SK-N-MC (cell line): ENCODE results near the gene SERHL2.
"Not testable (repeated sequence)": the region's sequence is repeated elsewhere in the genome, so short reads cannot be mapped to it uniquely, and the experiment has no call there.

Experiments
- DNase-seq: peaks from one replicate; pipeline ENCODE4 v3.0.0-alpha.2; 2011; ENCODE audit warnings: low read depth, low spot score
- H3K27ac ChIP-seq: fragments of 200-600 bp; sonication (generic); 2 replicates; pipeline ENCODE4 v1.5.1; 2016; ENCODE audit warnings: mixed run types
- H3K36me3 ChIP-seq: fragments of 200-600 bp; sonication (generic); 2 replicates; pipeline ENCODE4 v1.6.1; 2017; ENCODE audit warnings: antibody characterized with exemption, low read length, mixed read lengths; ENCODE audit not compliant: insufficient read depth
- H3K4me3 ChIP-seq: fragments of 200-600 bp; sonication (generic); 2 replicates; pipeline ENCODE4 v1.5.1; 2016
- H3K9ac ChIP-seq: fragments of 200-600 bp; sonication (generic); 2 replicates; pipeline ENCODE4 v1.8.0; 2017; ENCODE audit warnings: mixed run types, mixed read lengths; ENCODE audit not compliant: insufficient read length
- H3K9me3 ChIP-seq: fragments of 200-600 bp; sonication (generic); 2 replicates; pipeline ENCODE4 v1.6.1; 2017; ENCODE audit warnings: low read depth, mild to moderate bottlenecking, antibody characterized with exemption, low read length, moderate library complexity, mixed read lengths
- EZH2 ChIP-seq: fragments of 200-600 bp; sonication (generic); IDR thresholded peaks from one replicate; pipeline ENCODE4 v1.6.1; 2017; ENCODE audit warnings: antibody characterized with exemption
- FOXP2 ChIP-seq: optimal IDR thresholded peaks from 2 replicates; pipeline ENCODE3; 2011; ENCODE audit warnings: mild to moderate bottlenecking, moderate library complexity; ENCODE audit not compliant: insufficient read depth; ENCODE audit errors: extremely low read length, control extremely low read depth
- POLR2AphosphoS5 ChIP-seq: IDR thresholded peaks from 2 replicates; pipeline ENCODE4 v1.6.1; 2012; ENCODE audit warnings: mild to moderate bottlenecking, low read depth, low read length, borderline replicate concordance

The SERHL2 gene

DNA sequence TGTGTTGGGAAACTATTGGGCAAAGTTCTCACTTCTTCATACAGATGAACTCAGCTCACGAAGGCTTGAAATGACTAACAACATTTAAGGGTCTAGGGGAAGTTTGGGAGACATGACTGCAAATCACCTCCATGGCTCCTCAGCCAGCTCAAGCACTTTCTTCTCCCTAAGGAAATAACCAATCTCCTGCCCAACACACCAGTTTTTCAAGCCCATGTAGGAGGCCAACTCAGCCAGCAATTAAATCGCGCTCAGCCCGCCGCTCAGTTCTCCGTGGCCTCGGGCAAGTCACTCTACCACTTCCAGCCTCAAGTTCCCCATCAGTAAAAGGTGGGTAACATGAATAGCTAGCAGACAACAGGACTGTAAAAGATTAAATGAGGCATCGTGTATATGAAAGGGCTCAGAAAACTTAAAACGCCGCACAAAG is 60.1 kb downstream of the SERHL2 start:
- H3K4me3 ChIP-seq = peak overlapping the region; percentile 99
- H3K27ac ChIP-seq = peak overlapping the region; percentile 99
- TF ChIP-seq POLR2AphosphoS5 = no peak
- TF ChIP-seq FOXP2 = no peak
- TF ChIP-seq EZH2 = no peak
- DNase-seq = no peak
- H3K9me3 ChIP-seq = no peaks in the 10 kb centered on the region
- H3K9ac ChIP-seq = peak overlapping the region; percentile 97
- peaks cover 16% of the 10 kb centered on the region for H3K36me3 ChIP-seq

- DNase-seq = peak; percentile 92
- peaks cover 16% of the 10 kb centered on the region for H3K36me3 ChIP-seq
- H3K27ac ChIP-seq = peak within 1 kb of the TSS; percentile 99
- H3K9ac ChIP-seq = peak within 1 kb of the TSS; percentile 97
- H3K9me3 ChIP-seq = no peaks in the 10 kb centered on the region
- peak within 1 kb of the TSS; percentile 99 for H3K4me3 ChIP-seq
- TF ChIP-seq FOXP2 = peak; percentile 77
- no peak for TF ChIP-seq EZH2
Observed at GRCh38 chr22:42614312-42615091, 60.7 kb downstream of the SERHL2 start, which contains the start of gene POLDIP3. Gene POLDIP3 (minus strand): TSS chr22:42614883. CDS start chr22:42614857, 26 bp downstream.

GRCh38 chr22:42615092-42615859 is 61.5 kb downstream of the SERHL2 start:
- TF ChIP-seq FOXP2 (peak; percentile 57), POLR2AphosphoS5 (peak; percentile 100), EZH2 (no peak)
- peak overlapping the region; percentile 99 for H3K27ac ChIP-seq
- peak overlapping the region; percentile 97 for H3K9ac ChIP-seq
- no peaks in the 10 kb centered on the region for H3K9me3 ChIP-seq
- peaks cover 16% of the 10 kb centered on the region for H3K36me3 ChIP-seq
- DNase-seq = peak; percentile 93
- peak overlapping the region; percentile 99 for H3K4me3 ChIP-seq

DNA sequence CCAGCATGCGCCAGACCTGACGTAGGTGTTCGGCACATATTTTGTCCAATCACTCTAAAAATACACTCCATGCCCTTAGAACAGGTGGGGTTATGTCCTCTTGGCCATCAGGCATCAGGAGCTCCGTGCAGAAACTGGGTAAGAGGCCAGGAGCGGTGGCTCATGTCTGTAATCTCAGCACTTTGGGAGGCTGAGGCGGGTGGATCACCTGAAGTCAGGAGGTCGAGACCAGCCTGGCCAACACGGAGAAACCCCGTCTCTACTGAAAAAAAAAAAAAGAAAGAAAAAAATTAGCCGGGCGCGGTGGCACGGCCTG is 62.1 kb downstream of the SERHL2 start:
- H3K9me3 ChIP-seq, DNase-seq: not testable (repeated sequence)
- H3K36me3 ChIP-seq = peaks cover 16% of the 10 kb centered on the region
- peak overlapping the region; percentile 99 for H3K27ac ChIP-seq
- peak overlapping the region; percentile 99 for H3K4me3 ChIP-seq
- peak overlapping the region; percentile 97 for H3K9ac ChIP-seq

DNA sequence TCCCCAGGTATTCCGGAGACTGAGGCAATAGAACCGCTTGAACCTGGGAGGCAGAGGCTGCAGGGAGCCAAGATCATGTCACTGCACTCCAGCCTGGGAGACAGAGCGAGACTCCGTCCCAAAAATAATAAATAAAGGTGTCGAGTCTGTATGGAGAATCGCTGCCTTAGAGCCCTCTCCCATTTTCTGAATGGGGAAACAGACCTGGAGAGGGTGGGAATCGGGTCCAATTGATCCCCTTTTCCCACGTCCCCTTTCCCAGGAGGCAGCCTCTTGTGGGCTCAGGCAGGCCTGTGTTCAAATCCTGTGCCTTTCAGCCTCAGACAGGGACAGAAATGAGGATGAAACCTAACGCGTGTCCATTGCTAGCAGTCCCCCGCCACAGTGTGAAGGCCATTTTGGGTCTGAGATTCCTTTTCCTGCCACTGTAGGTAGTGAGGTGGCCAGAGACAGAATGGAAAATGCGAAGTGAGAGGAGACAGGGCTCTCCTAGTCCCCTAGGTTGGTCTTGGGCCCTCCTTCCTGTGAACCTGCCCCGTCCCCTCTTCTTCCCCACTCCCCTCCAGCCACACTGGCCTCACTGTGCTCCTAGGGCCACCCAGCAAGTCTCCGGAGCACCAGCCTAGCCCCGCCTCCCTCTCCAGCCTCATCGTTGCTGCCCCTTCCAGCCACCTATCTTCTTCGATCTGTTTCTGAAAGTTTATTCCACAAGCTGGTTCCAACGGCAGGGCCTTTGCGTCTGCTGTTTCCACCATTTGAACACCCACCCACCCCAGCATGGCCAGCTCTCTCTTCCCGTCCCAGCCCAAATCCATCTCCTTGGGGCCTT is 63.6 kb downstream of the SERHL2 start:
- Histone ChIP-seq H3K4me3 (no peak overlapping the region), H3K27ac (no peak overlapping the region), H3K36me3 (peaks cover 6% of the 10 kb centered on the region), H3K9me3 (no peaks in the 10 kb centered on the region), H3K9ac (no peak overlapping the region)
- no peak for TF ChIP-seq EZH2
- peak; percentile 40 for TF ChIP-seq POLR2AphosphoS5
- DNase-seq = no peak

- no peak for DNase-seq
- Histone ChIP-seq H3K27ac (no peak overlapping the region), H3K36me3 (no peaks in the 10 kb centered on the region; the same call in 1 of the 2 replicates), H3K4me3 (no peak overlapping the region), H3K9ac (no peak overlapping the region), H3K9me3 (no peaks in the 10 kb centered on the region)
- TF ChIP-seq FOXP2 (no peak), EZH2 (no peak), POLR2AphosphoS5 (no peak)
Observed at GRCh38 chr22:42619261-42620063, 65.7 kb downstream of the SERHL2 start.

GRCh38 chr22:42620084-42620483 is 66.3 kb downstream of the SERHL2 start:
- H3K4me3 ChIP-seq = no peak overlapping the region
- DNase-seq = no peak
- no peaks in the 10 kb centered on the region; the same call in 1 of the 2 replicates for H3K36me3 ChIP-seq
- no peak overlapping the region for H3K27ac ChIP-seq
- no peak overlapping the region for H3K9ac ChIP-seq
- no peaks in the 10 kb centered on the region for H3K9me3 ChIP-seq
- TF ChIP-seq EZH2 = no peak
- TF ChIP-seq POLR2AphosphoS5 = no peak
- TF ChIP-seq FOXP2 = no peak
